Liver (tissue), 9 donors: ENCODE measurements around the gene AJM1. TPM values are rescaled to one million over a fixed set of nuclear protein-coding genes. Genes with fewer than 3 reads are reported as not detected.
"Not testable (repeated sequence)": the region's sequence is repeated elsewhere in the genome, so short reads cannot be mapped to it uniquely, and the experiment has no call there.

Source experiments
- DNase-seq: peaks from one replicate; pipeline ENCODE4 v3.0.0-alpha.2; 2017; ENCODE audit warnings: low spot score
- H3K27ac ChIP-seq, 2 donors: one replicate each; pipeline ENCODE4 v1.7.0; 2013; ENCODE audit warnings: inconsistent platforms in 2 of 2, low read length in 2 of 2, control low read depth in 1 of 2, low read depth in 1 of 2, mild to moderate bottlenecking in 1 of 2
- H3K27me3 ChIP-seq, 4 donors: one replicate each; pipeline versions ENCODE4 v1.6.1 to v1.7.0; 2013; ENCODE audit warnings: low read length in 3 of 4, inconsistent platforms in 1 of 4, mild to moderate bottlenecking in 1 of 4, moderate library complexity in 1 of 4; ENCODE audit not compliant: control insufficient read depth in 4 of 4, insufficient read depth in 4 of 4
- H3K36me3 ChIP-seq, 4 donors: one replicate each; pipeline versions ENCODE4 v1.6.1 to v1.7.0; 2013; ENCODE audit warnings: low read length in 3 of 4, mild to moderate bottlenecking in 3 of 4, low read depth in 1 of 4, moderate library complexity in 1 of 4; ENCODE audit not compliant: control insufficient read depth in 4 of 4, insufficient read depth in 3 of 4
- H3K4me1 ChIP-seq, 4 donors: one replicate each; pipeline versions ENCODE4 v1.6.1 to v1.7.0; 2013; ENCODE audit warnings: low read length in 3 of 4, mild to moderate bottlenecking in 3 of 4, moderate library complexity in 1 of 4; ENCODE audit not compliant: control insufficient read depth in 4 of 4, insufficient read depth in 4 of 4
- H3K4me3 ChIP-seq, 3 donors: one replicate each; pipeline versions ENCODE4 v1.6.1 to v1.7.0; 2013; ENCODE audit warnings: low read length in 3 of 3, control low read depth in 1 of 3, low read depth in 1 of 3, mild to moderate bottlenecking in 1 of 3
- H3K9ac ChIP-seq, 2 donors: one replicate each; pipeline ENCODE4 v1.7.0; 2013; ENCODE audit warnings: low read length in 2 of 2, mild to moderate bottlenecking in 2 of 2, moderate library complexity in 2 of 2, control low read depth in 1 of 2, low read depth in 1 of 2
- H3K9me3 ChIP-seq, 4 donors: one replicate each; pipeline versions ENCODE4 v1.6.1 to v1.7.0; 2013; ENCODE audit warnings: low read length in 3 of 4; ENCODE audit not compliant: control insufficient read depth in 4 of 4
- CTCF ChIP-seq: fragments of 150-350 bp; IDR thresholded peaks from 2 replicates; pipeline ENCODE4 v1.5.1; 2017; ENCODE audit warnings: improper control_type of control experiment, low read depth, low read length; ENCODE audit not compliant: missing input control
- EGR1 ChIP-seq, 2 donors: IDR thresholded peaks; 2 replicates each; pipeline ENCODE4 v1.6.1; 2016 to 2018; ENCODE audit warnings: antibody characterized with exemption in 2 of 2, low read depth in 2 of 2
- FOXA1 ChIP-seq: IDR thresholded peaks from 2 replicates; pipeline ENCODE4 v1.6.1; 2016; ENCODE audit warnings: antibody characterized with exemption
- FOXA2 ChIP-seq: IDR thresholded peaks from 2 replicates; pipeline ENCODE4 v1.6.1; 2016; ENCODE audit warnings: antibody characterized with exemption
- HNF4G ChIP-seq: IDR thresholded peaks from 2 replicates; pipeline ENCODE4 v1.6.1; 2016; ENCODE audit warnings: antibody characterized with exemption
- MAX ChIP-seq: IDR thresholded peaks from 2 replicates; pipeline ENCODE4 v1.6.1; 2016; ENCODE audit warnings: antibody characterized with exemption
- REST ChIP-seq: IDR thresholded peaks from 2 replicates; pipeline ENCODE4 v1.6.1; 2016; ENCODE audit warnings: antibody characterized with exemption, mild to moderate bottlenecking
- RXRA ChIP-seq, 2 donors: IDR thresholded peaks; 2 replicates each; pipeline ENCODE4 v1.6.1; 2017 to 2018; ENCODE audit warnings: antibody characterized with exemption in 2 of 2, mild to moderate bottlenecking in 1 of 2
- TAF1 ChIP-seq: conservative IDR thresholded peaks from 2 replicates; pipeline ENCODE4 v1.6.1; 2016; ENCODE audit warnings: antibody characterized with exemption, mild to moderate bottlenecking
- YY1 ChIP-seq: IDR thresholded peaks from 2 replicates; pipeline ENCODE4 v1.6.1; 2016; ENCODE audit warnings: antibody characterized with exemption, mild to moderate bottlenecking
- ZBTB33 ChIP-seq: IDR thresholded peaks from 2 replicates; pipeline ENCODE4 v1.6.1; 2016; ENCODE audit warnings: antibody characterized with exemption
- WGBS: extraction: QIAGEN DNeasy Blood & Tissue Kit; methylation state at CpG from one replicate; pipeline ENCODE4 v1.1.7; 2013; 5-methylcytosine and 5-hydroxymethylcytosine counted together
- polyA plus RNA-seq, 2 donors: library from polyadenylated mRNA; stranded (reverse) in 1 of 2; unstranded in 1 of 2; fragments of 200-250 nt in 1 of 2; fragments of >200 nt in 1 of 2; fragmentation: Nextera tagmentation in 1 of 2; extraction: Ambion mirVana in 1 of 2; gene quantifications; one replicate each; pipeline versions ENCODE4 v1.2.1 to v1.2.3, GENCODE V29; 2013 to 2015
- total RNA-seq, 2 donors: library from RNA; depleted of rRNA; stranded (reverse); fragments of >200 nt; gene quantifications; one replicate each; pipeline ENCODE4 v1.2.3, GENCODE V29; 2014
- donor health status: healthy.
- donor health status: healthy.
- donor health status: healthy.
- donor health status: healthy.
- donor health status: healthy.

AJM1 gene
- total and polyA plus RNA-seq, 4 donors: 0.56 to 2.3 (median 0.82) TPM

GRCh38 chr9:136837856-136838277 is 4.4 kb upstream of the AJM1 start:
- Histone ChIP-seq H3K36me3 (peaks cover 0 to 15% (median 9%) of the 10 kb centered on the region in 4 donors), H3K4me1 (peaks cover 13 to 24% (median 22%) of the 10 kb centered on the region in 4 donors)
- 86% methylated on average over 15 of the region's 15 CpGs for WGBS
- H3K4me3 ChIP-seq, H3K9ac ChIP-seq, H3K27ac ChIP-seq, DNase-seq, H3K9me3 ChIP-seq, H3K27me3 ChIP-seq: not testable (repeated sequence)

- Histone ChIP-seq H3K27me3 (no peaks in the 10 kb centered on the region), H3K9me3 (no peaks in the 10 kb centered on the region), H3K27ac (no peak overlapping the region), H3K9ac (no peak overlapping the region), H3K4me1 (peaks cover 16 to 31% (median 27%) of the 10 kb centered on the region in 4 donors), H3K4me3 (no peak overlapping the region), H3K36me3 (peaks cover 0 to 15% (median 9%) of the 10 kb centered on the region in 4 donors)
- no peak for TF ChIP-seq HNF4G
- TF ChIP-seq EGR1 (IDR thresholded peaks at IDR 0.05; ENCODE audit: low read depth in 2 of 2): no peak
- TF ChIP-seq ZBTB33: no peak
- TF ChIP-seq RXRA (IDR thresholded peaks at IDR 0.05): no peak
- no peak for TF ChIP-seq REST
- no peak for TF ChIP-seq CTCF
- TF ChIP-seq TAF1: no peak
- TF ChIP-seq FOXA2: no peak
- TF ChIP-seq YY1: no peak
- no peak for TF ChIP-seq FOXA1
- TF ChIP-seq MAX: no peak
- no peak for DNase-seq
- WGBS: 90% methylated on average over 29 of the region's 29 CpGs
Observed at GRCh38 chr9:136838314-136839228, 3.7 kb upstream of the AJM1 start.
